PC-3 (cell line): ENCODE results near the gene HERC3. TPM values are rescaled to one million over a fixed set of nuclear protein-coding genes. Genes with fewer than 3 reads are reported as not detected.

Experiments used
- ATAC-seq: fragments of 200-7000 bp; cut with Tn5 transposase; 2 replicates; pipeline ENCODE4 v1.9.1; 2020; ENCODE audit warnings: mild to moderate bottlenecking, moderate library complexity
- BruUV-seq: library from RNA; stranded (reverse); fragments of 400-500 nt; replicated peaks from 2 replicates; lab custom pipeline; 2021; lab: Mats Ljungman, UMichigan
- CTCF ChIA-PET: fragments of 300-600 bp; sonication (Branson Sonifier 250); formaldehyde crosslinking; loops from one replicate; lab custom pipeline; 2022; ENCODE audit warnings: antibody characterized with exemption; lab: Charles Lee
- POLR2A ChIA-PET: fragments of 300-600 bp; sonication (Branson Sonifier 250); formaldehyde crosslinking; loops from one replicate; lab custom pipeline; 2022; ENCODE audit warnings: antibody characterized with exemption; ENCODE audit not compliant: unreplicated experiment; lab: Charles Lee
- DNase-seq: peaks from one replicate; pipeline ENCODE4 v3.0.0-alpha.2; 2015
- H2AFZ ChIP-seq: fragments of 300-600 bp; sonication (generic); 2 replicates; pipeline ENCODE4 v1.6.0; 2016; ENCODE audit warnings: antibody characterized with exemption, low read length
- H3F3A ChIP-seq: fragments of 300-600 bp; sonication (generic); one replicate; pipeline ENCODE4 v1.6.0; 2017; ENCODE audit warnings: antibody characterized with exemption, low read length, control low read depth, mild to moderate bottlenecking; ENCODE audit not compliant: unreplicated experiment
- H3K27ac ChIP-seq: fragments of 300-600 bp; sonication (generic); 2 replicates; pipeline ENCODE4 v1.5.1; 2016; ENCODE audit warnings: mild to moderate bottlenecking, low read length
- H3K27me3 ChIP-seq: fragments of 300-600 bp; sonication (generic); 2 replicates; pipeline ENCODE4 v1.6.1; 2016; ENCODE audit warnings: low read length, mixed read lengths
- H3K36me3 ChIP-seq: fragments of 300-600 bp; sonication (generic); 2 replicates; pipeline ENCODE4 v1.6.1; 2016; ENCODE audit warnings: low read depth, mixed run types, low read length, mixed read lengths
- H3K4me1 ChIP-seq: fragments of 300-600 bp; sonication (generic); 2 replicates; pipeline ENCODE4 v1.5.1; 2016; ENCODE audit warnings: low read length; ENCODE audit not compliant: insufficient read depth
- H3K4me2 ChIP-seq: fragments of 300-600 bp; sonication (generic); 2 replicates; pipeline ENCODE4 v1.6.0; 2016; ENCODE audit warnings: low read length
- H3K4me3 ChIP-seq: fragments of 300-600 bp; sonication (generic); 2 replicates; pipeline ENCODE4 v1.5.1; 2016; ENCODE audit warnings: mild to moderate bottlenecking, low read length, mixed read lengths
- H3K79me2 ChIP-seq: fragments of 300-600 bp; sonication (generic); 2 replicates; pipeline ENCODE4 v1.6.1; 2017; ENCODE audit warnings: low read length, mixed read lengths
- H3K9ac ChIP-seq: fragments of 300-600 bp; sonication (generic); 2 replicates; pipeline ENCODE4 v1.6.0; 2016; ENCODE audit warnings: mild to moderate bottlenecking, low read length
- H3K9me2 ChIP-seq: fragments of 300-600 bp; sonication (generic); replicated peaks from 2 replicates; pipeline ENCODE4 v1.6.1; 2016; ENCODE audit warnings: mixed run types, low read length, mixed read lengths
- H3K9me3 ChIP-seq: fragments of 300-600 bp; sonication (generic); 2 replicates; pipeline ENCODE4 v1.6.1; 2016; ENCODE audit warnings: low read length, mixed read lengths
- H4K20me1 ChIP-seq: fragments of 300-600 bp; sonication (generic); 2 replicates; pipeline ENCODE4 v1.6.1; 2016; ENCODE audit warnings: low read length, mixed read lengths
- CTCF ChIP-seq: fragments of 300-600 bp; sonication (generic); conservative IDR thresholded peaks from 2 replicates; pipeline ENCODE4 v1.5.1; 2017; ENCODE audit warnings: antibody characterized with exemption, low read depth, mild to moderate bottlenecking, low read length
- EZH2 ChIP-seq: fragments of 300-600 bp; sonication (generic); IDR thresholded peaks from one replicate; pipeline ENCODE4 v1.6.1; 2017; ENCODE audit warnings: antibody characterized with exemption, mild to moderate bottlenecking, low read length; ENCODE audit not compliant: unreplicated experiment
- EZH2phosphoT487 ChIP-seq: fragments of 300-600 bp; sonication (generic); IDR thresholded peaks from 2 replicates; pipeline ENCODE4 v1.6.1; 2018; ENCODE audit warnings: mild to moderate bottlenecking, antibody characterized with exemption, low read length, borderline replicate concordance
- intact Hi-C: fragments of 100-400 bp; cut with micrococcal nuclease; formaldehyde crosslinking; loops from 2 replicates; pipeline ENCODE4 v1.9.0; 2023
- total RNA-seq: library from RNA; depleted of rRNA; stranded (reverse); fragments of >200 nt; gene quantifications from 2 replicates; pipeline ENCODE4 v1.2.3, GENCODE V29; 2014

HERC3 gene
- total RNA-seq, 1 experiment from 2014 or later, result 5.2 TPM

GRCh38 chr4:88705223-88705622 lies 112.9 kb downstream of the HERC3 start:
- CTCF ChIA-PET, result no interaction called here
- TF ChIP-seq CTCF (no peak), EZH2phosphoT487 (no peak), EZH2 (no peak)
- POLR2A ChIA-PET, result no interaction called here
- no TSS peak for BruUV-seq
- Histone ChIP-seq H3K4me2 (no peak overlapping the region), H3K9ac (no peak overlapping the region), H3F3A (no peaks in the 10 kb centered on the region), H4K20me1 (no peaks in the 10 kb centered on the region), H3K36me3 (no peaks in the 10 kb centered on the region), H3K4me3 (no peak overlapping the region), H3K4me1 (peaks cover 12% of the 10 kb centered on the region), H3K9me3 (no peaks in the 10 kb centered on the region), H3K79me2 (no peaks in the 10 kb centered on the region), H2AFZ (no peak overlapping the region), H3K27ac (no peak overlapping the region), H3K27me3 (no peaks in the 10 kb centered on the region), H3K9me2 (no peaks in the 10 kb centered on the region)
- no peak for ATAC-seq
- DNase-seq, result no peak
- intact Hi-C loops, result loop anchor here (10.0 kb wide), 1 partner anchor 260 kb away; no protein-coding TSS in a partner anchor

GRCh38 chr4:88705805-88706492 lies 113.7 kb downstream of the HERC3 start:
- no peak overlapping the region for H3K4me3 ChIP-seq
- TF ChIP-seq EZH2phosphoT487 (no peak), EZH2 (no peak), CTCF (no peak)
- no peaks in the 10 kb centered on the region for H3K36me3 ChIP-seq
- no peaks in the 10 kb centered on the region for H3K27me3 ChIP-seq
- peak overlapping the region; percentile 27; the same call in 1 of the 2 replicates for H2AFZ ChIP-seq
- H3F3A ChIP-seq, result no peaks in the 10 kb centered on the region
- no peaks in the 10 kb centered on the region for H4K20me1 ChIP-seq
- ATAC-seq (peak; percentile 77), DNase-seq (peak; percentile 36)
- no TSS peak for BruUV-seq
- H3K9me3 ChIP-seq, result no peaks in the 10 kb centered on the region
- no peak overlapping the region for H3K27ac ChIP-seq
- ChIA-PET CTCF (interaction anchor here (1.5 kb wide), 2 partner anchors 33 to 318 kb away, joined by 4 to 7 read pairs; no protein-coding TSS in a partner anchor), POLR2A (no interaction called here)
- no peaks in the 10 kb centered on the region for H3K9me2 ChIP-seq
- no peaks in the 10 kb centered on the region for H3K79me2 ChIP-seq
- no peak overlapping the region for H3K9ac ChIP-seq
- H3K4me1 ChIP-seq, result peaks cover 12% of the 10 kb centered on the region
- 0 out of 2 replicates have a peak overlapping the region, but pooled peaks have one; percentile 25 for H3K4me2 ChIP-seq
- intact Hi-C loops, result loop anchor here (1.0 to 10.0 kb wide), 5 partner anchors 85 to 318 kb away; no protein-coding TSS in a partner anchor

GRCh38 chr4:88706574-88706973 lies 114.3 kb downstream of the HERC3 start:
- H3K9ac ChIP-seq, result 0 out of 2 replicates have a peak overlapping the region, but pooled peaks have one; percentile 9
- H3K36me3 ChIP-seq, result no peaks in the 10 kb centered on the region
- H3K4me3 ChIP-seq, result 0 out of 2 replicates have a peak overlapping the region, but pooled peaks have one; percentile 14

More at GRCh38 chr4:88706574-88706973, 114.3 kb downstream of the HERC3 start:
- POLR2A ChIA-PET, result interaction anchor here (0.6 kb wide), 1 partner anchor 192 kb away, joined by 3 read pairs; no protein-coding TSS in a partner anchor
- Histone ChIP-seq H4K20me1 (no peaks in the 10 kb centered on the region), H3K9me3 (no peaks in the 10 kb centered on the region), H3K9me2 (no peaks in the 10 kb centered on the region), H3F3A (no peaks in the 10 kb centered on the region), H3K4me2 (peak overlapping the region; percentile 62), H3K27me3 (no peaks in the 10 kb centered on the region), H2AFZ (peak overlapping the region; percentile 90), H3K27ac (no peak overlapping the region), H3K4me1 (peaks cover 12% of the 10 kb centered on the region), H3K79me2 (no peaks in the 10 kb centered on the region)
- intact Hi-C loops, result loop anchor here (1.0 to 10.0 kb wide), 5 partner anchors 85 to 318 kb away; no protein-coding TSS in a partner anchor
- DNase-seq, result peak; percentile 67
- CTCF ChIA-PET, result interaction anchor here (0.7 to 1.5 kb wide), 3 partner anchors 34 to 317 kb away, joined by 4 to 7 read pairs (median 5); no protein-coding TSS in a partner anchor
- TF ChIP-seq EZH2, result no peak
- peak; percentile 69 for TF ChIP-seq CTCF
- BruUV-seq, result no TSS peak
- peak; percentile 68 for ATAC-seq
